GM12878 (cell line): ENCODE results near the gene DNPEP.

Experiments used
- CEBPB ChIP-seq, 2 experiments: fragments of 150-350 bp in 1 of 2; IDR thresholded peaks; 2 replicates each; pipeline ENCODE4 v1.6.1; 2012 to 2014; ENCODE audit warnings: low read depth in 2 of 2, low read length in 2 of 2, borderline replicate concordance in 1 of 2, inconsistent platforms in 1 of 2
- CHD4 ChIP-seq: fragments of 200-600 bp; sonication (generic); IDR thresholded peaks from 2 replicates; pipeline ENCODE4 v1.6.1; 2016; ENCODE audit warnings: mild to moderate bottlenecking
- EP300 ChIP-seq, 2 experiments: fragments of 150-350 bp in 1 of 2; IDR thresholded peaks; 2 replicates each; pipeline ENCODE4 v1.6.1; 2011 to 2012; ENCODE audit warnings: low read depth in 2 of 2, low read length in 2 of 2, borderline replicate concordance in 1 of 2, improper control_type of control experiment in 1 of 2, inconsistent platforms in 1 of 2; ENCODE audit not compliant: control insufficient read depth in 1 of 2
- EZH2 ChIP-seq: IDR thresholded peaks from 2 replicates; pipeline ENCODE4 v1.6.1; 2012; ENCODE audit warnings: low read depth, mild to moderate bottlenecking, control low read depth, inconsistent platforms, low read length, borderline replicate concordance; ENCODE audit not compliant: control insufficient read depth
- SMC3 ChIP-seq: IDR thresholded peaks from 2 replicates; pipeline ENCODE4 v1.6.1; 2011; ENCODE audit warnings: low read length, improper control_type of control experiment, borderline replicate concordance
- SPI1 ChIP-seq: IDR thresholded peaks from 2 replicates; pipeline ENCODE4 v1.6.1; 2011; ENCODE audit warnings: low read depth, mild to moderate bottlenecking, low read length, moderate library complexity, borderline replicate concordance; ENCODE audit not compliant: insufficient read depth
- TF ChIP-seq, protein P1 (sequence below): fragments of 450-650 bp; IDR thresholded peaks from 2 replicates; pipeline ENCODE4 v1.6.1; 2017; ENCODE audit warnings: mild to moderate bottlenecking
- TF ChIP-seq, protein P2 (sequence below), 3 experiments: IDR thresholded peaks in 2 of 3; conservative IDR thresholded peaks in 1 of 3; 2 replicates each; pipeline ENCODE4 v1.5.1; 2011; ENCODE audit warnings: low read depth in 3 of 3, low read length in 3 of 3, mild to moderate bottlenecking in 3 of 3, control low read depth in 2 of 3, moderate library complexity in 2 of 3, inconsistent platforms in 1 of 3, mixed read lengths in 1 of 3; ENCODE audit not compliant: control insufficient read depth in 2 of 3, insufficient read depth in 1 of 3; ENCODE audit errors: extremely low read depth in 1 of 3
- TF ChIP-seq, protein P3 (sequence below): fragments of 150-350 bp; IDR thresholded peaks from 2 replicates; pipeline ENCODE4 v1.6.1; 2016; ENCODE audit warnings: low read depth, low read length
- TF ChIP-seq, protein P4 (sequence below): fragments of 450-650 bp; IDR thresholded peaks from 2 replicates; pipeline ENCODE4 v1.6.1; 2017; ENCODE audit warnings: borderline replicate concordance

DNA sequence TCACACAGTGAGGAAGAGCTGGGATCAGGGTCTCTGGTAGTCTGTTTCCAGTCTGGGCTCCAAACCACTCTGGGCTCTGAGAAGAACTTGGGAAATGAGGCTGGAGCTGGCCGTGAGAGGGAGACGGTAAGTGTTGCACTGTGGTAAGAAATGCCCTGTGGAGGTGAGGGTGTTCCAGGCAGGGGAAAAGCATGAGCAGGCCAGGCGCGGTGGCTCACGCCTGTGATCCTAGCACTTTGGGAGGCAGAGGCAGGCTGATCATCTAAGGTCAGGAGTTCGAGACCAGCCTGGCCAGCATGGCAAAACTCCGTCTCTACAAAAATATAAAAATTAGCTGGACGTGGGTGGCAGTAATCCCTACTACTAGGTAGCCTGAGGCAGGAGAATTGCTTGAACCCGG is 16.1 kb upstream of the DNPEP start:
- TF ChIP-seq CEBPB (IDR thresholded peaks at IDR 0.05; ENCODE audit: borderline replicate concordance in 1 of 2, low read depth in 2 of 2, low read length in 2 of 2): no peak
- TF ChIP-seq SMC3: no peak
- TF ChIP-seq, protein P1, sequence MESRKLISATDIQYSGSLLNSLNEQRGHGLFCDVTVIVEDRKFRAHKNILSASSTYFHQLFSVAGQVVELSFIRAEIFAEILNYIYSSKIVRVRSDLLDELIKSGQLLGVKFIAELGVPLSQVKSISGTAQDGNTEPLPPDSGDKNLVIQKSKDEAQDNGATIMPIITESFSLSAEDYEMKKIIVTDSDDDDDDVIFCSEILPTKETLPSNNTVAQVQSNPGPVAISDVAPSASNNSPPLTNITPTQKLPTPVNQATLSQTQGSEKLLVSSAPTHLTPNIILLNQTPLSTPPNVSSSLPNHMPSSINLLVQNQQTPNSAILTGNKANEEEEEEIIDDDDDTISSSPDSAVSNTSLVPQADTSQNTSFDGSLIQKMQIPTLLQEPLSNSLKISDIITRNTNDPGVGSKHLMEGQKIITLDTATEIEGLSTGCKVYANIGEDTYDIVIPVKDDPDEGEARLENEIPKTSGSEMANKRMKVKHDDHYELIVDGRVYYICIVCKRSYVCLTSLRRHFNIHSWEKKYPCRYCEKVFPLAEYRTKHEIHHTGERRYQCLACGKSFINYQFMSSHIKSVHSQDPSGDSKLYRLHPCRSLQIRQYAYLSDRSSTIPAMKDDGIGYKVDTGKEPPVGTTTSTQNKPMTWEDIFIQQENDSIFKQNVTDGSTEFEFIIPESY: no peak
- TF ChIP-seq, protein P2, sequence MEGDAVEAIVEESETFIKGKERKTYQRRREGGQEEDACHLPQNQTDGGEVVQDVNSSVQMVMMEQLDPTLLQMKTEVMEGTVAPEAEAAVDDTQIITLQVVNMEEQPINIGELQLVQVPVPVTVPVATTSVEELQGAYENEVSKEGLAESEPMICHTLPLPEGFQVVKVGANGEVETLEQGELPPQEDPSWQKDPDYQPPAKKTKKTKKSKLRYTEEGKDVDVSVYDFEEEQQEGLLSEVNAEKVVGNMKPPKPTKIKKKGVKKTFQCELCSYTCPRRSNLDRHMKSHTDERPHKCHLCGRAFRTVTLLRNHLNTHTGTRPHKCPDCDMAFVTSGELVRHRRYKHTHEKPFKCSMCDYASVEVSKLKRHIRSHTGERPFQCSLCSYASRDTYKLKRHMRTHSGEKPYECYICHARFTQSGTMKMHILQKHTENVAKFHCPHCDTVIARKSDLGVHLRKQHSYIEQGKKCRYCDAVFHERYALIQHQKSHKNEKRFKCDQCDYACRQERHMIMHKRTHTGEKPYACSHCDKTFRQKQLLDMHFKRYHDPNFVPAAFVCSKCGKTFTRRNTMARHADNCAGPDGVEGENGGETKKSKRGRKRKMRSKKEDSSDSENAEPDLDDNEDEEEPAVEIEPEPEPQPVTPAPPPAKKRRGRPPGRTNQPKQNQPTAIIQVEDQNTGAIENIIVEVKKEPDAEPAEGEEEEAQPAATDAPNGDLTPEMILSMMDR (IDR thresholded peaks at IDR 0.05 in 2 of 3, conservative IDR thresholded peaks at IDR 0.05 in 1 of 3; ENCODE audit: control insufficient read depth in 2 of 3, extremely low read depth in 1 of 3, insufficient read depth in 1 of 3, low read depth in 3 of 3, low read length in 3 of 3): no peak
- no peak for TF ChIP-seq SPI1
- TF ChIP-seq, protein P3, sequence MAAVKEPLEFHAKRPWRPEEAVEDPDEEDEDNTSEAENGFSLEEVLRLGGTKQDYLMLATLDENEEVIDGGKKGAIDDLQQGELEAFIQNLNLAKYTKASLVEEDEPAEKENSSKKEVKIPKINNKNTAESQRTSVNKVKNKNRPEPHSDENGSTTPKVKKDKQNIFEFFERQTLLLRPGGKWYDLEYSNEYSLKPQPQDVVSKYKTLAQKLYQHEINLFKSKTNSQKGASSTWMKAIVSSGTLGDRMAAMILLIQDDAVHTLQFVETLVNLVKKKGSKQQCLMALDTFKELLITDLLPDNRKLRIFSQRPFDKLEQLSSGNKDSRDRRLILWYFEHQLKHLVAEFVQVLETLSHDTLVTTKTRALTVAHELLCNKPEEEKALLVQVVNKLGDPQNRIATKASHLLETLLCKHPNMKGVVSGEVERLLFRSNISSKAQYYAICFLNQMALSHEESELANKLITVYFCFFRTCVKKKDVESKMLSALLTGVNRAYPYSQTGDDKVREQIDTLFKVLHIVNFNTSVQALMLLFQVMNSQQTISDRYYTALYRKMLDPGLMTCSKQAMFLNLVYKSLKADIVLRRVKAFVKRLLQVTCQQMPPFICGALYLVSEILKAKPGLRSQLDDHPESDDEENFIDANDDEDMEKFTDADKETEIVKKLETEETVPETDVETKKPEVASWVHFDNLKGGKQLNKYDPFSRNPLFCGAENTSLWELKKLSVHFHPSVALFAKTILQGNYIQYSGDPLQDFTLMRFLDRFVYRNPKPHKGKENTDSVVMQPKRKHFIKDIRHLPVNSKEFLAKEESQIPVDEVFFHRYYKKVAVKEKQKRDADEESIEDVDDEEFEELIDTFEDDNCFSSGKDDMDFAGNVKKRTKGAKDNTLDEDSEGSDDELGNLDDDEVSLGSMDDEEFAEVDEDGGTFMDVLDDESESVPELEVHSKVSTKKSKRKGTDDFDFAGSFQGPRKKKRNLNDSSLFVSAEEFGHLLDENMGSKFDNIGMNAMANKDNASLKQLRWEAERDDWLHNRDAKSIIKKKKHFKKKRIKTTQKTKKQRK: no peak
- no peak for TF ChIP-seq CHD4
- no peak for TF ChIP-seq EZH2
- TF ChIP-seq EP300 (IDR thresholded peaks at IDR 0.05; ENCODE audit: borderline replicate concordance in 1 of 2, control insufficient read depth in 1 of 2, low read depth in 2 of 2, low read length in 2 of 2): no peak
- TF ChIP-seq, protein P4, sequence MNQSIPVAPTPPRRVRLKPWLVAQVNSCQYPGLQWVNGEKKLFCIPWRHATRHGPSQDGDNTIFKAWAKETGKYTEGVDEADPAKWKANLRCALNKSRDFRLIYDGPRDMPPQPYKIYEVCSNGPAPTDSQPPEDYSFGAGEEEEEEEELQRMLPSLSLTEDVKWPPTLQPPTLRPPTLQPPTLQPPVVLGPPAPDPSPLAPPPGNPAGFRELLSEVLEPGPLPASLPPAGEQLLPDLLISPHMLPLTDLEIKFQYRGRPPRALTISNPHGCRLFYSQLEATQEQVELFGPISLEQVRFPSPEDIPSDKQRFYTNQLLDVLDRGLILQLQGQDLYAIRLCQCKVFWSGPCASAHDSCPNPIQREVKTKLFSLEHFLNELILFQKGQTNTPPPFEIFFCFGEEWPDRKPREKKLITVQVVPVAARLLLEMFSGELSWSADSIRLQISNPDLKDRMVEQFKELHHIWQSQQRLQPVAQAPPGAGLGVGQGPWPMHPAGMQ: no peak
